Liver (tissue), 3 donors: ENCODE measurements around the gene UBAP2L.

Experiments
- ATF3 ChIP-seq: IDR thresholded peaks from 2 replicates; pipeline ENCODE4 v1.6.1; 2016; ENCODE audit warnings: antibody characterized with exemption
- CTCF ChIP-seq: fragments of 150-350 bp; IDR thresholded peaks from 2 replicates; pipeline ENCODE4 v1.5.1; 2017; ENCODE audit warnings: improper control_type of control experiment, low read depth, low read length; ENCODE audit not compliant: missing input control
- EGR1 ChIP-seq, 2 donors: IDR thresholded peaks; 2 replicates each; pipeline ENCODE4 v1.6.1; 2016 to 2018; ENCODE audit warnings: antibody characterized with exemption in 2 of 2, low read depth in 2 of 2
- GABPA ChIP-seq, 2 donors: IDR thresholded peaks in 1 of 2; conservative IDR thresholded peaks in 1 of 2; 2 replicates each; pipeline ENCODE4 v1.6.1; 2016; ENCODE audit warnings: antibody characterized with exemption in 2 of 2, mild to moderate bottlenecking in 1 of 2, moderate library complexity in 1 of 2
- JUND ChIP-seq, 2 donors: IDR thresholded peaks; 2 replicates each; pipeline ENCODE4 v1.6.1; 2016; ENCODE audit warnings: antibody characterized with exemption in 2 of 2
- RAD21 ChIP-seq, 2 donors: IDR thresholded peaks; 2 replicates each; pipeline ENCODE4 v1.6.1; 2016; ENCODE audit warnings: antibody characterized with exemption in 2 of 2, mild to moderate bottlenecking in 2 of 2
- REST ChIP-seq: IDR thresholded peaks from 2 replicates; pipeline ENCODE4 v1.6.1; 2016; ENCODE audit warnings: antibody characterized with exemption, mild to moderate bottlenecking
- SP1 ChIP-seq: IDR thresholded peaks from 2 replicates; pipeline ENCODE4 v1.6.1; 2018; ENCODE audit warnings: antibody characterized with exemption, mild to moderate bottlenecking
- donor health status: healthy.
- donor health status: healthy.

GRCh38 chr1:154179946-154180687, 40.6 kb upstream of the UBAP2L start:
- TF ChIP-seq CTCF (no peak), SP1 (no peak), ATF3 (no peak), RAD21 (IDR thresholded peaks at IDR 0.05) (no peak), JUND (IDR thresholded peaks at IDR 0.05) (no peak), REST (no peak), EGR1 (IDR thresholded peaks at IDR 0.05; ENCODE audit: low read depth in 2 of 2) (no peak), GABPA (IDR thresholded peaks at IDR 0.05 in 1 of 2, conservative IDR thresholded peaks at IDR 0.05 in 1 of 2) (no peak)
